HepG2 (cell line): Measurements from ENCODE around the gene TPRN. TPM values are rescaled to one million over a fixed set of nuclear protein-coding genes. Genes with fewer than 3 reads are reported as not detected.
A peak's percentile ranks its signal among the peaks of the same experiment; 100 is the strongest.

Experiments used
- ATAC-seq: fragments of 200-7000 bp; cut with Tn5 transposase; 3 replicates; pipeline ENCODE4 v1.9.1; 2020; ENCODE audit warnings: mild to moderate bottlenecking, moderate library complexity
- BruUV-seq: library from RNA; stranded (reverse); fragments of 400-500 nt; replicated peaks from 2 replicates; lab custom pipeline; 2021; lab: Mats Ljungman, UMichigan
- CTCF ChIA-PET: fragments of 300-600 bp; formaldehyde crosslinking; extraction: SDS; loops from one replicate; lab custom pipeline; 2021; ENCODE audit warnings: low total read pairs, inconsistent platforms, low intra/inter-chr PET ratio; lab: Yijun Ruan, JAX
- POLR2A ChIA-PET: fragments of 350-600 bp; sonication (Branson Sonifier 250); formaldehyde crosslinking; loops from one replicate; lab custom pipeline; 2020; ENCODE audit warnings: antibody characterized with exemption, inconsistent platforms; lab: Yijun Ruan, JAX
- DNase-seq: peaks from one replicate; pipeline ENCODE4 v3.0.0-alpha.2; 2015; ENCODE audit warnings: low spot score
- FAIRE-seq: peaks from 3 replicates; lab custom pipeline; 2011; peaks lifted over from hg19 to GRCh38; lab: Jason Lieb, UNC
- H2AFZ ChIP-seq: one replicate; pipeline ENCODE4 v1.6.1; 2011; ENCODE audit warnings: low read length, inconsistent platforms
- H3K27ac ChIP-seq: fragments of 300-600 bp; 3 replicates; pipeline ENCODE4 v1.8.0; 2011; ENCODE audit warnings: mixed run types, mild to moderate bottlenecking, mixed read lengths, low read length, inconsistent platforms; ENCODE audit not compliant: insufficient read depth; ENCODE audit errors: extremely low read length
- H3K27me3 ChIP-seq, 2 experiments: fragments of 200-600 bp in 1 of 2; 2 replicates in 1 of 2; 3 replicates in 1 of 2; pipeline versions ENCODE4 v1.6.0 to v1.8.0; 2011; ENCODE audit warnings: low read length in 2 of 2, mild to moderate bottlenecking in 2 of 2, moderate library complexity in 2 of 2, inconsistent platforms in 1 of 2; ENCODE audit not compliant: insufficient read depth in 2 of 2, control insufficient read depth in 1 of 2
- H3K36me3 ChIP-seq, 2 experiments: fragments of 200-600 bp in 1 of 2; replicated peaks in 1 of 2; 2 replicates in 1 of 2; 3 replicates in 1 of 2; pipeline versions ENCODE4 v1.5.1 to v1.8.0; 2011; ENCODE audit warnings: low read length in 2 of 2, inconsistent platforms in 1 of 2; ENCODE audit not compliant: insufficient read depth in 2 of 2, control insufficient read depth in 1 of 2
- H3K4me1 ChIP-seq: 2 replicates; pipeline ENCODE4 v1.5.1; 2012; ENCODE audit warnings: low read length, inconsistent platforms; ENCODE audit not compliant: insufficient read depth
- H3K4me2 ChIP-seq: 2 replicates; pipeline ENCODE4 v1.6.0; 2011; ENCODE audit warnings: low read depth, low read length, inconsistent platforms
- H3K4me3 ChIP-seq, 3 experiments: fragments of 200-600 bp in 1 of 3; sonication (generic), shearing (Covaris generic) in 1 of 3; replicated peaks in 1 of 3; 2 replicates each; pipeline ENCODE4 v1.5.1; 2011 to 2016; ENCODE audit warnings: low read length in 3 of 3, inconsistent platforms in 2 of 3, low read depth in 2 of 3, mild to moderate bottlenecking in 2 of 3, control low read depth in 1 of 3, mixed read lengths in 1 of 3; ENCODE audit not compliant: insufficient read depth in 1 of 3
- H3K79me2 ChIP-seq: one replicate; pipeline ENCODE4 v1.6.1; 2011; ENCODE audit warnings: low read length, inconsistent platforms; ENCODE audit not compliant: insufficient read depth
- H3K9ac ChIP-seq: 2 replicates; pipeline ENCODE4 v1.6.0; 2011; ENCODE audit warnings: mild to moderate bottlenecking, low read depth, low read length, inconsistent platforms; ENCODE audit not compliant: insufficient read depth
- H3K9me3 ChIP-seq: 2 replicates; pipeline ENCODE4 v1.5.1; 2012; ENCODE audit warnings: mild to moderate bottlenecking, low read length
- H4K20me1 ChIP-seq: 2 replicates; pipeline ENCODE4 v1.6.0; 2011; ENCODE audit warnings: inconsistent platforms, mild to moderate bottlenecking, low read length, moderate library complexity; ENCODE audit not compliant: insufficient read depth
- ARNTL ChIP-seq: sonication (generic); formaldehyde crosslinking; IDR thresholded peaks from 2 replicates; pipeline ENCODE4 v1.4.0; 2020; ENCODE audit warnings: mild to moderate bottlenecking, missing genetic modification reagents
- ATM ChIP-seq: fragments of 450-650 bp; IDR thresholded peaks from 2 replicates; pipeline ENCODE4 v1.7.1; 2017; ENCODE audit warnings: mild to moderate bottlenecking, borderline replicate concordance
- ESRRA ChIP-seq: sonication (generic); formaldehyde crosslinking; IDR thresholded peaks from 2 replicates; pipeline ENCODE4 v1.5.1; 2020; ENCODE audit warnings: mild to moderate bottlenecking, low read depth, missing genetic modification reagents
- FIP1L1 ChIP-seq: fragments of 200-400 bp; formaldehyde crosslinking; IDR thresholded peaks from 2 replicates; pipeline ENCODE4 v1.6.1; 2018; ENCODE audit warnings: low read depth, mild to moderate bottlenecking, low read length, moderate library complexity, borderline replicate concordance; ENCODE audit not compliant: insufficient read depth
- IRX3 ChIP-seq: sonication (generic); formaldehyde crosslinking; IDR thresholded peaks from 2 replicates; pipeline ENCODE4 v1.8.1; 2023; ENCODE audit warnings: mild to moderate bottlenecking, low read depth, missing genetic modification reagents, borderline replicate concordance
- SRSF9 ChIP-seq: fragments of 200-400 bp; formaldehyde crosslinking; IDR thresholded peaks from 2 replicates; pipeline ENCODE4 v1.6.1; 2018; ENCODE audit warnings: borderline replicate concordance, mild to moderate bottlenecking, low read depth, low read length; ENCODE audit not compliant: insufficient read depth, poor library complexity, severe bottlenecking
- TBX2 ChIP-seq: sonication (generic); formaldehyde crosslinking; IDR thresholded peaks from 2 replicates; pipeline ENCODE4 v1.5.0; 2020; ENCODE audit warnings: missing genetic modification reagents, mild to moderate bottlenecking, borderline replicate concordance
- ZBTB20 ChIP-seq: sonication (generic); formaldehyde crosslinking; IDR thresholded peaks from 2 replicates; pipeline ENCODE4 v1.8.1; 2023; ENCODE audit warnings: missing genetic modification reagents, low read depth, mild to moderate bottlenecking, borderline replicate concordance
- ZNF256 ChIP-seq: sonication (generic); formaldehyde crosslinking; conservative IDR thresholded peaks from 2 replicates; pipeline ENCODE4 v1.4.0; 2020; ENCODE audit warnings: missing genetic modification reagents
- ZNF572 ChIP-seq: sonication (generic); formaldehyde crosslinking; IDR thresholded peaks from 2 replicates; pipeline ENCODE4 v1.5.1; 2020; ENCODE audit warnings: mild to moderate bottlenecking, missing genetic modification reagents
- ZNF615 ChIP-seq: sonication (generic); formaldehyde crosslinking; IDR thresholded peaks from 2 replicates; pipeline ENCODE4 v1.5.0; 2020; ENCODE audit warnings: mild to moderate bottlenecking, missing genetic modification reagents, borderline replicate concordance
- WGBS: methylation state at CpG from one replicate; pipeline ENCODE4 v1.1.6; 2017; ENCODE audit warnings: low lambda C conversion rate; 5-methylcytosine and 5-hydroxymethylcytosine counted together
- in situ Hi-C: cut with HindIII; loops from 2 replicates; pipeline ENCODE4 v1.10.0; 2017; ENCODE audit warnings: low pct_unique_long_range_greater_than_20kb; ENCODE audit not compliant: extremely low pct_ligation_motif_present
- intact Hi-C: fragments of 100-400 bp; cut with micrococcal nuclease; formaldehyde crosslinking; loops from one replicate; pipeline ENCODE4 v1.10.0; 2022; ENCODE audit not compliant: unreplicated experiment
- polyA plus RNA-seq, 8 experiments: library from polyadenylated mRNA; depleted of rRNA in 3 of 8; stranded (reverse) in 7 of 8; unstranded in 1 of 8; fragments of >200 nt; fragmentation: Illumina TruSeq in 4 of 8; extraction: Trizol in 4 of 8; gene quantifications; 2 replicates each; pipeline versions ENCODE4 v1.2.1 to v1.2.3, GENCODE V29; 2011 to 2016; ENCODE audit warnings: low read depth in 4 of 8, missing spikeins in 1 of 8, mixed read lengths in 1 of 8; ENCODE audit not compliant: insufficient read depth in 1 of 8
- total RNA-seq, 5 experiments: library from RNA; depleted of rRNA; stranded (reverse); fragments of >200 nt; fragmentation: Illumina TruSeq; extraction: Trizol; gene quantifications; 2 replicates each; pipeline ENCODE4 v1.2.3, GENCODE V29; 2016; ENCODE audit warnings: low read depth in 1 of 5
- TF ChIP-seq, protein P1 (sequence below): sonication (generic); formaldehyde crosslinking; IDR thresholded peaks from 2 replicates; pipeline ENCODE4 v1.9.0; 2022; ENCODE audit warnings: low read depth, missing genetic modification reagents
- TF ChIP-seq, protein P2 (sequence below): sonication (generic); formaldehyde crosslinking; IDR thresholded peaks from 2 replicates; pipeline ENCODE4 v1.5.1; 2020; ENCODE audit warnings: mild to moderate bottlenecking, missing genetic modification reagents, moderate library complexity
- TF ChIP-seq, protein P3 (sequence below): sonication (generic); formaldehyde crosslinking; IDR thresholded peaks from 2 replicates; pipeline ENCODE4 v1.4.0; 2020; ENCODE audit warnings: missing genetic modification reagents

The TPRN gene
- total and polyA plus RNA-seq, 2 of the 13 experiments (the other 11 are each of a cell fraction or from before 2014, with no cell fraction given) = 10.1 to 19.2 TPM

DNA sequence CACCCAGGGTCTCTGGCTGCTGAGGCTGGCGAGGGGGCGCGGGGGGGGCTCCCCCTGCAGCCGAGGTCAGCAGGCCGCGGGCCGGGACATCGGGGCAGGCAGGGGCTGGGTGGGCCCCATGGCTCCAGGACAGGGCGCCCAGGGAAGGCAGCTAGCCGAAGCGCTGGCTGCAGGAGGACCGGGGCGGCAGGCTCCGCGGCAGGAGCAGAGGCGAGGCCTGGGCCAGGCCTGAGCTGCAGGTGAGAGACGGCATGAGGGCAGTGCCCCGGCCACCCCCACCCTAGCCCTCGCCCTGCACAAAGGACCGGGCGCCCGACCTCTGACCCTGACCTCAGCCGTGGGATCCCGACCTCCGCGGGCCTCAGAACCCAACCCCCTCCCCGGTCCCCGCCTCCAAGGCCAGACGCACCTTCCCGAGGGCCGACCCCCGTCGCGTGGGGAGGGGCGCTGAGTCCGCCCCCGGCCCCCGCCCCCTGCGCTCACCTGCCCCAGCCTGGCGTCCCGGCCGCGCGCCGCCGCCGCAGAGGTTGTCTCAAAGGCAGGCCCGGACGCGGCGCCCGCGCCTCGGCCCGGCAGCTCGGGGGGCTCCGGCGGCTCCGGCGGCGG is 21.1 kb upstream of the TPRN start (continued):
- TF ChIP-seq, protein P1, sequence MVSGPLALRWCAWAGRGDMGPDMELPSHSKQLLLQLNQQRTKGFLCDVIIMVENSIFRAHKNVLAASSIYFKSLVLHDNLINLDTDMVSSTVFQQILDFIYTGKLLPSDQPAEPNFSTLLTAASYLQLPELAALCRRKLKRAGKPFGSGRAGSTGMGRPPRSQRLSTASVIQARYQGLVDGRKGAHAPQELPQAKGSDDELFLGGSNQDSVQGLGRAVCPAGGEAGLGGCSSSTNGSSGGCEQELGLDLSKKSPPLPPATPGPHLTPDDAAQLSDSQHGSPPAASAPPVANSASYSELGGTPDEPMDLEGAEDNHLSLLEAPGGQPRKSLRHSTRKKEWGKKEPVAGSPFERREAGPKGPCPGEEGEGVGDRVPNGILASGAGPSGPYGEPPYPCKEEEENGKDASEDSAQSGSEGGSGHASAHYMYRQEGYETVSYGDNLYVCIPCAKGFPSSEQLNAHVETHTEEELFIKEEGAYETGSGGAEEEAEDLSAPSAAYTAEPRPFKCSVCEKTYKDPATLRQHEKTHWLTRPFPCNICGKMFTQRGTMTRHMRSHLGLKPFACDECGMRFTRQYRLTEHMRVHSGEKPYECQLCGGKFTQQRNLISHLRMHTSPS (CRISPR knock-in tag) = peak; percentile 76
- TF ChIP-seq ESRRA (CRISPR knock-in tag) = peak; percentile 84
- TF ChIP-seq, protein P2, sequence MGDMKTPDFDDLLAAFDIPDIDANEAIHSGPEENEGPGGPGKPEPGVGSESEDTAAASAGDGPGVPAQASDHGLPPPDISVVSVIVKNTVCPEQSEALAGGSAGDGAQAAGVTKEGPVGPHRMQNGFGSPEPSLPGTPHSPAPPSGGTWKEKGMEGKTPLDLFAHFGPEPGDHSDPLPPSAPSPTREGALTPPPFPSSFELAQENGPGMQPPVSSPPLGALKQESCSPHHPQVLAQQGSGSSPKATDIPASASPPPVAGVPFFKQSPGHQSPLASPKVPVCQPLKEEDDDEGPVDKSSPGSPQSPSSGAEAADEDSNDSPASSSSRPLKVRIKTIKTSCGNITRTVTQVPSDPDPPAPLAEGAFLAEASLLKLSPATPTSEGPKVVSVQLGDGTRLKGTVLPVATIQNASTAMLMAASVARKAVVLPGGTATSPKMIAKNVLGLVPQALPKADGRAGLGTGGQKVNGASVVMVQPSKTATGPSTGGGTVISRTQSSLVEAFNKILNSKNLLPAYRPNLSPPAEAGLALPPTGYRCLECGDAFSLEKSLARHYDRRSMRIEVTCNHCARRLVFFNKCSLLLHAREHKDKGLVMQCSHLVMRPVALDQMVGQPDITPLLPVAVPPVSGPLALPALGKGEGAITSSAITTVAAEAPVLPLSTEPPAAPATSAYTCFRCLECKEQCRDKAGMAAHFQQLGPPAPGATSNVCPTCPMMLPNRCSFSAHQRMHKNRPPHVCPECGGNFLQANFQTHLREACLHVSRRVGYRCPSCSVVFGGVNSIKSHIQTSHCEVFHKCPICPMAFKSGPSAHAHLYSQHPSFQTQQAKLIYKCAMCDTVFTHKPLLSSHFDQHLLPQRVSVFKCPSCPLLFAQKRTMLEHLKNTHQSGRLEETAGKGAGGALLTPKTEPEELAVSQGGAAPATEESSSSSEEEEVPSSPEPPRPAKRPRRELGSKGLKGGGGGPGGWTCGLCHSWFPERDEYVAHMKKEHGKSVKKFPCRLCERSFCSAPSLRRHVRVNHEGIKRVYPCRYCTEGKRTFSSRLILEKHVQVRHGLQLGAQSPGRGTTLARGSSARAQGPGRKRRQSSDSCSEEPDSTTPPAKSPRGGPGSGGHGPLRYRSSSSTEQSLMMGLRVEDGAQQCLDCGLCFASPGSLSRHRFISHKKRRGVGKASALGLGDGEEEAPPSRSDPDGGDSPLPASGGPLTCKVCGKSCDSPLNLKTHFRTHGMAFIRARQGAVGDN (CRISPR knock-in tag) = peak; percentile 77

DNA sequence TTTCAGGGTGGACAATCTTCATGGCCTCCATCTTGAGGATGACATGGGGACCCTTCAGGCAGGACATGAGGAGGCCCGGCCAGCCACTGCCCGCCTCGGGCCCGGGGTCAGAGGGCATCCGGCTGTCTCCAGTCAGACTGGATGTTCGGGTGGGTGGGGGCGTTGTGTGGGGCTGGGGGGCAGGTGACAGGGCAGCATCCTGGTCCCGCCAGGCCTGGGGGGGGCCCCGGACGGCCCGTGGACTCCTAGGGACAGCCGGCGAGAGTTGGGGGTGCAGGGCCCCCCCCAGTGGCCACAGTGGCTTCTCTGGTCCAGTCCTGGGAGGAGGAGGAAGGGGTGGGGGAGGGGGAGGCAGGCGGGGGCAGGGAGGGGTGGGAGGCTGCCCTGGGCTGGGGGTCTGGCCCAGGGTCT is 20.6 kb upstream of the TPRN start:
- DNase-seq (no peak), FAIRE-seq (no peak), ATAC-seq (no peak)
- H3K9ac ChIP-seq = peak overlapping the region; percentile 57; the same call in 1 of the 2 replicates
- no peaks in the 10 kb centered on the region for H3K9me3 ChIP-seq
- in situ Hi-C loops = no loop called here
- H3K27ac ChIP-seq = peak overlapping the region; percentile 65
- ChIA-PET CTCF (no interaction called here), POLR2A (interaction anchor here (0.6 to 13.4 kb wide), 8 partner anchors 13 to 134 kb away, joined by 3 to 225 read pairs (median 24); partner anchors contain the start of genes MAN1B1, NDOR1, TMEM203 and TPRN)
- no peaks in the 10 kb centered on the region; a peak in 1 of 5 replicates for H3K27me3 ChIP-seq
- BruUV-seq = no TSS peak
- no peaks in the 10 kb centered on the region for H3K36me3 ChIP-seq
- peak overlapping the region; percentile 56 for H3K4me2 ChIP-seq
- no peak overlapping the region for H2AFZ ChIP-seq
- WGBS = no CpG with 5 or more reads among the region's 14 CpGs
- H3K4me1 ChIP-seq = peaks cover 58% of the 10 kb centered on the region
- H3K4me3 ChIP-seq = peak overlapping the region in 2 of 3 experiments; percentile 55 to 64; a peak in 3 of 6 replicates
- peaks cover 3% of the 10 kb centered on the region for H3K79me2 ChIP-seq
- peaks cover 4% of the 10 kb centered on the region; the same call in 1 of the 2 replicates for H4K20me1 ChIP-seq
- intact Hi-C loops = no loop called here
- no peak for TF ChIP-seq ZNF615 (CRISPR knock-in tag)
- TF ChIP-seq, protein P3, sequence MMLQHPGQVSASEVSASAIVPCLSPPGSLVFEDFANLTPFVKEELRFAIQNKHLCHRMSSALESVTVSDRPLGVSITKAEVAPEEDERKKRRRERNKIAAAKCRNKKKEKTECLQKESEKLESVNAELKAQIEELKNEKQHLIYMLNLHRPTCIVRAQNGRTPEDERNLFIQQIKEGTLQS (CRISPR knock-in tag) = no peak
- TF ChIP-seq TBX2 (CRISPR knock-in tag) = no peak
- no peak for TF ChIP-seq ZNF572
- no peak for TF ChIP-seq ZNF256 (CRISPR knock-in tag)
- no peak for TF ChIP-seq ATM
- TF ChIP-seq ARNTL (CRISPR knock-in tag) = no peak
- no peak for TF ChIP-seq FIP1L1
- no peak for TF ChIP-seq SRSF9
- TF ChIP-seq ZBTB20 (CRISPR knock-in tag) = no peak
- TF ChIP-seq IRX3 = no peak
